WTC11 (cell line): ENCODE data around the gene PLK2. TPM values are rescaled to one million over a fixed set of nuclear protein-coding genes. Genes with fewer than 3 reads are reported as not detected.

Experiments used
- ATAC-seq: fragments of 200-7000 bp; cut with Tn5 transposase; 2 replicates; pipeline ENCODE4 v1.10.0; 2021; ENCODE audit warnings: mild to moderate bottlenecking, moderate library complexity
- CTCF ChIA-PET: fragments of 300-600 bp; sonication (Branson Sonifier 250); formaldehyde crosslinking; loops from one replicate; lab custom pipeline; 2021; ENCODE audit warnings: antibody characterized with exemption; lab: Charles Lee
- POLR2A ChIA-PET: fragments of 350-600 bp; sonication (Branson Sonifier 250); formaldehyde crosslinking; loops from one replicate; lab custom pipeline; 2021; ENCODE audit warnings: antibody characterized with exemption; lab: Charles Lee
- DNase-seq: peaks from one replicate; pipeline ENCODE4 v3.0.0; 2021; ENCODE audit warnings: low spot score
- H3K27ac Mint-ChIP-seq: 2 replicates; pipeline ENCODE4 v1.8.0; 2021; ENCODE audit warnings: mixed read lengths
- H3K27me3 Mint-ChIP-seq: 2 replicates; pipeline ENCODE4 v1.8.0; 2021; ENCODE audit warnings: low read depth, mild to moderate bottlenecking, moderate library complexity, mixed read lengths
- H3K36me3 Mint-ChIP-seq: 2 replicates; pipeline ENCODE4 v1.8.0; 2021; ENCODE audit warnings: mixed read lengths
- H3K4me1 Mint-ChIP-seq: 2 replicates; pipeline ENCODE4 v1.8.0; 2022; ENCODE audit warnings: mixed read lengths
- H3K4me3 Mint-ChIP-seq: 2 replicates; pipeline ENCODE4 v1.8.0; 2021; ENCODE audit warnings: mild to moderate bottlenecking, moderate library complexity, mixed read lengths
- H3K9me3 Mint-ChIP-seq: 2 replicates; pipeline ENCODE4 v1.8.0; 2021; ENCODE audit warnings: mixed read lengths
- CBFB ChIP-seq: sonication (generic); formaldehyde crosslinking; IDR thresholded peaks from 2 replicates; pipeline ENCODE4 v1.8.1; 2022; ENCODE audit warnings: mild to moderate bottlenecking, low read depth, missing genetic modification reagents
- E2F1 ChIP-seq: sonication (generic); formaldehyde crosslinking; IDR thresholded peaks from 2 replicates; pipeline ENCODE4 v1.8.0; 2022; ENCODE audit warnings: mild to moderate bottlenecking, missing genetic modification reagents
- ETV6 ChIP-seq: sonication (generic); formaldehyde crosslinking; IDR thresholded peaks from 2 replicates; pipeline ENCODE4 v1.8.1; 2022; ENCODE audit warnings: mild to moderate bottlenecking, missing genetic modification reagents
- HMGXB4 ChIP-seq: sonication (generic); formaldehyde crosslinking; IDR thresholded peaks from 2 replicates; pipeline ENCODE4 v1.8.1; 2023; ENCODE audit warnings: mild to moderate bottlenecking, moderate library complexity, missing genetic modification reagents
- MAX ChIP-seq: sonication (generic); formaldehyde crosslinking; IDR thresholded peaks from 2 replicates; pipeline ENCODE4 v1.8.0; 2022; ENCODE audit warnings: mild to moderate bottlenecking, missing genetic modification reagents
- NFYB ChIP-seq: sonication (generic); formaldehyde crosslinking; conservative IDR thresholded peaks from 2 replicates; pipeline ENCODE4 v1.8.0; 2022; ENCODE audit warnings: low read depth, missing genetic modification reagents
- PREB ChIP-seq: sonication (generic); formaldehyde crosslinking; IDR thresholded peaks from 2 replicates; pipeline ENCODE4 v1.8.1; 2022; ENCODE audit warnings: mild to moderate bottlenecking, missing genetic modification reagents, moderate library complexity, borderline replicate concordance
- SMAD4 ChIP-seq: sonication (generic); formaldehyde crosslinking; IDR thresholded peaks from 2 replicates; pipeline ENCODE4 v1.8.0; 2022; ENCODE audit warnings: mild to moderate bottlenecking, missing genetic modification reagents
- TEAD1 ChIP-seq: sonication (generic); formaldehyde crosslinking; IDR thresholded peaks from 2 replicates; pipeline ENCODE4 v1.8.0; 2022; ENCODE audit warnings: mild to moderate bottlenecking, missing genetic modification reagents
- ZBTB43 ChIP-seq: sonication (generic); formaldehyde crosslinking; IDR thresholded peaks from 2 replicates; pipeline ENCODE4 v1.8.1; 2023; ENCODE audit warnings: mild to moderate bottlenecking, missing genetic modification reagents
- ZNF121 ChIP-seq: sonication (generic); formaldehyde crosslinking; IDR thresholded peaks from 2 replicates; pipeline ENCODE4 v1.8.0; 2023; ENCODE audit warnings: missing genetic modification reagents
- ZNF281 ChIP-seq: sonication (generic); formaldehyde crosslinking; IDR thresholded peaks from 2 replicates; pipeline ENCODE4 v1.8.0; 2023; ENCODE audit warnings: mild to moderate bottlenecking, missing genetic modification reagents
- ZNF416 ChIP-seq: fragments of 250-450 bp; sonication (Bioruptor Pico); IDR thresholded peaks from 2 replicates; pipeline ENCODE4 v1.9.0; 2021; ENCODE audit warnings: mild to moderate bottlenecking, inconsistent platforms
- ZNF512 ChIP-seq: sonication (generic); formaldehyde crosslinking; IDR thresholded peaks from 2 replicates; pipeline ENCODE4 v1.8.1; 2022; ENCODE audit warnings: missing genetic modification reagents, borderline replicate concordance
- ZNF532 ChIP-seq: fragments of 250-450 bp; sonication (Bioruptor Pico); IDR thresholded peaks from 2 replicates; pipeline ENCODE4 v1.9.0; 2021; ENCODE audit warnings: mild to moderate bottlenecking, borderline replicate concordance
- total RNA-seq: library from RNA; stranded (reverse); gene quantifications from 3 replicates; pipeline ENCODE4 v1.2.3, GENCODE V29; 2021

PLK2 gene
- total RNA-seq, 1 experiment from 2014 or later: 37.1 TPM

GRCh38 chr5:58462154-58462553, 2.3 kb upstream of the PLK2 start:
- H3K4me3 Mint-ChIP-seq: no peak overlapping the region
- no peak for ATAC-seq
- H3K27me3 Mint-ChIP-seq: peaks cover 5% of the 10 kb centered on the region
- CTCF ChIA-PET: interaction anchor here (1.1 to 4.0 kb wide), 5 partner anchors 574 to 1164 kb away, joined by 4 to 65 read pairs (median 13); no protein-coding TSS in a partner anchor
- peak overlapping the region; percentile 88 for H3K27ac Mint-ChIP-seq
- no peaks in the 10 kb centered on the region for H3K9me3 Mint-ChIP-seq
- DNase-seq: no peak
- H3K4me1 Mint-ChIP-seq: peaks cover 41% of the 10 kb centered on the region
- peaks cover 13% of the 10 kb centered on the region for H3K36me3 Mint-ChIP-seq
- TF ChIP-seq E2F1 (CRISPR knock-in tag) (no peak), TEAD1 (CRISPR knock-in tag) (no peak), NFYB (CRISPR knock-in tag) (no peak), ZNF512 (CRISPR knock-in tag) (no peak), ZNF121 (CRISPR knock-in tag) (no peak), PREB (no peak), SMAD4 (no peak)
- TF ChIP-seq, all 79 proteins: peak for 0
- POLR2A ChIA-PET: no interaction called here

GRCh38 chr5:58460732-58461286, 923 bp upstream of the PLK2 start:
- ChIA-PET CTCF (interaction anchor here (0.5 to 4.0 kb wide), 14 partner anchors 68 to 1166 kb away, joined by 3 to 65 read pairs (median 4); no protein-coding TSS in a partner anchor), POLR2A (interaction anchor here (1.0 kb wide), 1 partner anchor 681 kb away, joined by 4 read pairs; no protein-coding TSS in a partner anchor)
- peaks cover 2% of the 10 kb centered on the region for H3K27me3 Mint-ChIP-seq
- no peaks in the 10 kb centered on the region for H3K9me3 Mint-ChIP-seq
- peaks cover 34% of the 10 kb centered on the region for H3K4me1 Mint-ChIP-seq
- H3K27ac Mint-ChIP-seq: peak overlapping the region; percentile 24; the same call in 1 of the 2 replicates
- peak; percentile 92 for DNase-seq
- ATAC-seq: peak; percentile 73
- peak overlapping the region; percentile 49 for H3K4me3 Mint-ChIP-seq
- H3K36me3 Mint-ChIP-seq: peaks cover 25% of the 10 kb centered on the region
- TF ChIP-seq ZNF416 (CRISPR knock-in tag) (no peak), ZNF281 (CRISPR knock-in tag) (peak; percentile 9; the same call in 1 of the 2 replicates), ETV6 (CRISPR knock-in tag) (0 out of 2 replicates have a peak, but pooled peaks have one; percentile 25), HMGXB4 (CRISPR knock-in tag) (peak; percentile 72; the same call in 1 of the 2 replicates), CBFB (CRISPR knock-in tag) (peak; percentile 58; the same call in 1 of the 2 replicates), ZBTB43 (CRISPR knock-in tag) (no peak), MAX (CRISPR knock-in tag) (peak; percentile 63), ZNF532 (CRISPR knock-in tag) (no peak)
